HuH-7 (cell line): ENCODE measurements around the gene CACNG4.
A peak's percentile ranks its signal among the peaks of the same experiment; 100 is the strongest.

Experiments
- DNase-seq: peaks from one replicate; pipeline ENCODE4 v3.0.0; 2011; ENCODE audit warnings: low spot score

Gene CACNG4

DNA sequence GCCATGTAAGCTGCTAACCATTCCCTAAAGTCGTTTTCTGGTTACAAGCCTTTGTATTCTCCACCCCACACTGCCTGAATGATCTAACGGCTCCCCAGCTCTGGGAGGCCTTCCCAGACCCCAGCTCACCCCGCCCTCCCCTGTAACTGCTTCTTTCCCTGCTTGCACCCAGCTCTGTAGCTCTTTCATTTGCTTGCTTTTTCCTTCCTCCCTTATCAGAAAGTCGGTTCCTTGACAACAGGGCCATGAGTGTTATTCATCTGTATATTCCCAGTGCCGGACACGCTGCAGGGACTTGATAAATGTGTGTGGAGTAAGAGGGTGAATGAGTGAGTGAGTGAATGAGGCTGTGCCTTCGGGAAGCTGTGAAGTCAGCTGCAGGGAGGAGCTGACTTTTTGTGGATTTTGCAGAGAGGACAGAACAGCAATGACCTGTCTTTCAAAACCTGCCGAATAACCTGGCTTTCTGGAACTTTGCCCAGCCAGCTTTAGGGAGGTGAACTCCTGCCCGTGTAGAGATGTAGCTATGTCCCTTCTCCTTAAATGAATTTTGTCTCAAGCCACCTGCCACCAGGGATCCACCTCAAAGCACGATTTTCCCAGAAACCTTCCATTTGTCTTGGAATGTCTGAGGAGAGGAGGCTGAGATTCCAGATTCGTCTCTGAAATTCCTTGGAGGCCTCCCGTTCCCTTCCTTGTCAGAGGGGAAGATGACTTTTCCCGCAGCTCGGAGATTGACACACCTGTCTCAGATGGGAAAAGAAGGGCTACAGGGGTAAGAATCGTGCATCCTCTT is 20.0 kb upstream of the CACNG4 start:
- DNase-seq, result no peak

DNA sequence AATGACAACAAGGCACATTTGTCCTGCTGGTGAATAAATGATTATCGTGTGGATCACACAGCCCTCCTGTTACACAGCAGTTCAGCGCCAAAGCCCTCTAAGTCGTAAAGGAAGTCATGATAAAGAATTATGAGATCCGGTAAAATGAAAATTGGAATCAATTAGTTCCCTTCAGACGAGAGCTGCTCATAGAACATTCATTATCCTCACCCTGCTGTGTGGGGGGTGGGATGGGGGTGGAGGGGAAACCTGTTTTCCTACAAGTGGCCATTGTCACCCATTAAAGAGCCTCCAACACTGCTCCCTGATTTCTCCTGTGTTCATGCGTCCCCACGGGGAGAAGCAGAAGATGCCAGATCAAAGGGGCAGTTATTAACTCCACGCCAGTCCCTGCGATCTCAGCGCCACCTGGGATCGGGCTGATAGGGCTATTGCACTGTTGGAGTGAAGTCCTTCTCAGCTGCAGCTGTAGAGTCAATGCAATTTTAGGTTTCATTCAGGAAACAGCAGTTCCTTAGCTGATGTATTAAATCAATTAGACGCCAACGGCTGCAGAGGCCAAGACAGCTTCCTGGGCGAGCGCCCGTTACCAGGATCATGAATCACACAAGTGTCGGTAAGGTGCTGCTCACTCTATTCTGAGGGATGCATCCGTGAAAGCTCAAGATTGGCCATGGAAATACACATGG is 19.2 kb upstream of the CACNG4 start:
- DNase-seq, result no peak

- no peak for DNase-seq
Measured at GRCh38 chr17:66946251-66946650, 18.3 kb upstream of the CACNG4 start.

- DNase-seq, result no peak
Measured at GRCh38 chr17:66947311-66947710, 17.2 kb upstream of the CACNG4 start.

DNA sequence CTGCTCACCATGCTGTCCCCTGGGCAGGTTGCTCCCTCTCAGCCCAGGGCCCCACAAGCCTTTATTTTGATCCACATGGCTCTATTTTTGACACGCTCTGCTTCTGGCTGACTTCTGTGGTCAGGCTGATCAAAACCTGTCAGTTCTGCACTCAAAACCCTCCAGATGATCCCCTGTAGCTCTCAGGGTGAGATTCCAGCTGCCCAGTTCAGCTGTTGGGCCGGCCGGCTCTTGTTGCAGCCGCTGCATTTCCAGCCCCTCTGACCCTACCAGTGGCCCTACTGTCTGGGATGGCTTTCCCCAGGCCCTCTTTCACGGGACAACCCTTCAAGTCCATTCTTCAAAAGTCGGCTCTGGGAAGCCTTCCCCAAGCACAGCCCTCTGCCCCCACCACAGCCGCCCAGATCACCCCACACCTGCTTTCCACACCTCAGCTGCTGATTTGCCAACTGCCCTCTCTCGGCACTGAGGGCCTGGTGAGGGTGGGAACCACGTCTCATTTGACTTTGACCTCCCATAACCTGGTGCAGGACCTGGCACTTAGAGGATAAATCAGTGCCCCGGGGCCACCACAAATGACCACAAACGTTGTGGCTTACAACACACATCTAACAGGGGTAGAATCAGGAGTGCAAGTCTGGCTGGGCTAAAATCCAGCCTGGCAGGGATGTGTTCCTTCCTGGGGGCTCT is 16.3 kb upstream of the CACNG4 start:
- no peak for DNase-seq

GRCh38 chr17:66949501-66949900 is 15.0 kb upstream of the CACNG4 start:
- DNase-seq, result no peak

GRCh38 chr17:66950325-66950724 is 14.2 kb upstream of the CACNG4 start:
- no peak for DNase-seq

GRCh38 chr17:66950886-66951604 is 13.5 kb upstream of the CACNG4 start:
- no peak for DNase-seq

GRCh38 chr17:66951605-66951953 is 12.9 kb upstream of the CACNG4 start:
- no peak for DNase-seq

- peak; percentile 51 for DNase-seq
Measured at GRCh38 chr17:66952031-66952524, 12.4 kb upstream of the CACNG4 start.

DNA sequence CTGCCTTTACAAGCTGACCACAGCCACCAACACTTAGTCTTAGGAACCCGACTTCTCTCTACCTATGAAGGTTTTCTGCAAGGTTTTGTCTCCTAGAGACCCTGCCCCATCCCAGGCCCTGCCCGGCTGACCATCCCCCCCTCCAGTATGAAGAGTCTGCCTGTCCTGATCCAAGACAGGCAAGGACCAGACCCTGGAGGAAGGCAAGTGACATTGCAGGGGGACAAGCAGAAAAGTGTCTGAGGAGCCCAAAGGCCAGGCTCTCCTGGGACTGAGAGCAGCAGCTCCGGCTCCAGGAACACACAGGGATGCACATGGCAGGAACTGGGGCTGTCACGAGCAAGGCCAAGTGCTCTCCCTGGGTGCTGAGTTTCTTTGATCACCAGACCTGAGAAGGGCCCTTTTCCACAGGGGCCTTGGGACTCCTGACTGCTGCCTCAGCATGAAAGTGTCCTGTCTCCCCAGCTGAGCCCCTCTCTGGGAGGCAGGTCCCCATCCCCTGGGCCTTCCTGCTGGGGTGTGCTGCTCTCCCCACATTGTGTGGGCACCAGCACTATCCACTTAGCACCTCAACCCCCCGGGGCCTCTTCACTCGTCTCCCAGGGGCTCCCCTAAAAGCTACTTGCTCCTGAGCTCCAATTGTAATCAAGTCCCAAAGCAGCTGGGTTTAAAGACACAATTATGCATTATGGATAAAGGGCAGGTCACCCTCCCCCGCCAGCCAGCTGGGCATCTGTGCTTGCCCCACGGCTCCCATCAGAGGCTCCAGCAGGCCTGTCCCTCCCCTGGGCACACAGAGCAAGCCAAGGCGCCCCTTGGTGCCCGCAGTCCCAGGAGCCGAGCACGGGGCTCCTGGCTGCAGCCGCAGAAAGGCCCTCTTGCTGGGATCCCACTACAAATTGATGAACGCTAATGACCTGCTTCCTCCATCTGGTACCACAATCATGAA is 11.6 kb upstream of the CACNG4 start:
- DNase-seq, result no peak

DNA sequence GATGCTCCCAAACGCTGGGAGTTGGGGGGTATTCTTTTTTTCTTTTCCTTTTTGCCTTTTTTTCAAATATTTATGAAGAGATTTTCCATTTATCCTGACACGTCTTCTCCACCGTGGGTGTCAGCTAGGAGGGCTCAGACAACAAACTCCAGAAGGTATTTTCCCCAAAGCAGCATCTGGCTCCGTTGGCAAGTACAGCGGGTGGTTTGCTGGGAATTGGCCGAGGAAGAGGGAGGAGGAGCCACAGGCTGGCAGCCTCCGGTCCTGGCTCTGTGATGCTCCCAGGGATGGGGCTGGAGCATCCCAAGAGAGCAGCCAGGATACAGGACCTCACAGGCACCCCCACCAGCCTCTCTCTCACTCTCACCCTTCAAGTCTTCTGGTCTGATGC is 10.9 kb upstream of the CACNG4 start:
- DNase-seq, result no peak

GRCh38 chr17:66954632-66955031 is 9.9 kb upstream of the CACNG4 start:
- DNase-seq, result no peak

DNA sequence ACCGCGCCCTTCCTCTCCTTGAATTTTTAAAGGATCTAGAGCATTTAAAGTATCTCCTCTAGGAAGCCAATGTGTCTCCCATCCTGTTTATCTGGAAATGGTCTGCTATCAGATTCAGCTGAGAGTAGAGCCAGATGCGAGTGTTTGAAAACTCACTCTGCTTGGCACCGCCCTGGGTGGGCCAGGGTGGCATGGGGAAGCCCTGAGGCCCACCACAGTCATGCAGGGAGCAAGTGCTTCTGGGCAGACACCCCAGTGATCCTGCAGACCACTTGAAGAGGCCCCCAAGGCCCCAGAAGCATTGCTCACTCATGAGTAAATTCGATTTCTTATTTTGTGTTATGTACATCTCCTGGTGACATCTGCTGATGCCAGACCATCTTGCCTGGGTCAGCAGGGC is 8.7 kb upstream of the CACNG4 start:
- no peak for DNase-seq

- no peak for DNase-seq
Measured at GRCh38 chr17:66956941-66957340, 7.6 kb upstream of the CACNG4 start.

- DNase-seq, result no peak
Measured at GRCh38 chr17:66957343-66957742, 7.2 kb upstream of the CACNG4 start.

- DNase-seq, result no peak
Measured at GRCh38 chr17:66957951-66958579, 6.4 kb upstream of the CACNG4 start.

DNA sequence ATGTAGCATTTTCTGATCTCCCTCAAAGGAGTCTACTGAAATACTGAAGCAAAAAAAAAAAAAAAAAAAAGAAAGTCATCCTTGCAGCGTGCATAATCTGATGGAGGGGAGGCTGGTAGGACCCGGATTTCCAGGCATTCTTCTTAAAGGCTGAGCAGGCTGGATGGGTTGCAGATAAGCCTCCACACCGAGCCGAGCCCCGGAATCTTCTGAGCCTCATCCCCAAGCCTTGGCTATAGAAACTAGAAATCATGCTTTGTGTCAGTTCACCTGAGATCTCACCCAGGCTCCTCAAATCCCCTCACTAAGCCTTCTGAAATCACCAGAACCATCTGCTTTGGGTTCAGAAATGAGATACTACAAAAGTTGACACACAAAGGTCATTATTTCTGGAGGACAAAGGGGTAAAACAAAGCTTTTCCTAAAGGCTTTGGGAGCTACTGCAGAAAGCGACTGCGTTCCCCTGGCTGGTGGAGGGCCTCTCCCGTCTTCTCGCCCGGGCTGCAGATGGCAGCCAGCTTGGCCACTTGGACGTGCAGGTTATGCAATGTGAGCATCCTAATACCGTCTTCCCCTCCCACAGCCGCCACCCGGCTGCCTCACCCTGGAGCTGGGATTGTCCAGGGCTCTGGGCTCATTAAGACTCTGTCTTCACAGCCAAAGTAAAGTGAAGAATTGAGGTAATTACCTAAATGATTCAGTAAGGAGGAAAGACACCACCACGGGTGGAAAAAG is 4.7 kb upstream of the CACNG4 start:
- DNase-seq, result no peak

GRCh38 chr17:66960613-66961012 is 3.9 kb upstream of the CACNG4 start:
- no peak for DNase-seq

- DNase-seq, result peak; percentile 59
Measured at GRCh38 chr17:66963521-66963908, 992 bp upstream of the CACNG4 start.
